Peyer's patch (tissue), 4 donors: Measurements from ENCODE around the gene CAMSAP1. TPM values are rescaled to one million over a fixed set of nuclear protein-coding genes. Genes with fewer than 3 reads are reported as not detected.

Source experiments
- DNase-seq, 3 donors: peaks; one replicate each; pipeline ENCODE4 v3.0.0-alpha.2; 2017 to 2019
- H3K27ac ChIP-seq, 4 donors: fragments of 200-600 bp; sonication (generic); one replicate each; pipeline ENCODE4 v1.5.1; 2016 to 2019
- H3K27me3 ChIP-seq, 2 donors: fragments of 200-600 bp; sonication (generic); one replicate each; pipeline ENCODE4 v1.5.1; 2019
- H3K36me3 ChIP-seq, 3 donors: fragments of 200-600 bp; sonication (generic); one replicate each; pipeline ENCODE4 v1.5.1; 2016 to 2019
- H3K4me1 ChIP-seq, 4 donors: fragments of 200-600 bp; sonication (generic); one replicate each; pipeline ENCODE4 v1.5.1; 2016 to 2019
- H3K4me3 ChIP-seq, 4 donors: fragments of 200-600 bp; sonication (generic); 1 replicate in 3 of 4; 2 replicates in 1 of 4; pipeline ENCODE4 v1.5.1; 2016 to 2019; ENCODE audit warnings: mild to moderate bottlenecking in 1 of 4
- H3K9me3 ChIP-seq, 4 donors: fragments of 200-600 bp; sonication (generic); one replicate each; pipeline ENCODE4 v1.5.1; 2016 to 2019; ENCODE audit warnings: mild to moderate bottlenecking in 1 of 4
- CTCF ChIP-seq, 6 experiments: fragments of 450-650 bp in 4 of 6; fragments of 200-600 bp in 2 of 6; sonication (generic) in 1 of 6; IDR thresholded peaks; one replicate each; pipeline ENCODE4 v1.5.1; 2017 to 2019; ENCODE audit warnings: antibody characterized with exemption in 6 of 6, mild to moderate bottlenecking in 3 of 6, moderate library complexity in 1 of 6
- POLR2A ChIP-seq, 2 donors: fragments of 450-650 bp; IDR thresholded peaks; one replicate each; pipeline ENCODE4 v1.5.1; 2017; ENCODE audit warnings: antibody characterized with exemption in 2 of 2, mild to moderate bottlenecking in 2 of 2, moderate library complexity in 2 of 2
- total RNA-seq, 4 donors: library from RNA; depleted of rRNA; stranded (reverse); fragments of >200 nt; gene quantifications; one replicate each; pipeline ENCODE4 v1.1.0, GENCODE V29; 2016

Gene CAMSAP1
- total RNA-seq, 4 donors from 2014 or later = 21.0 to 30.5 (median 24.2) TPM

GRCh38 chr9:135907006-135907430 is 328 bp downstream of the CAMSAP1 start:
- Histone ChIP-seq H3K27ac (peak overlapping the region in 3 of 4 donors; percentile 4 to 87 (median 69)), H3K4me3 (peak overlapping the region; percentile 75 to 92 (median 84)), H3K4me1 (peaks cover 0 to 35% (median 4%) of the 10 kb centered on the region in 4 donors), H3K9me3 (no peaks in the 10 kb centered on the region), H3K36me3 (peaks cover 0 to 13% (median 0%) of the 10 kb centered on the region in 3 donors), H3K27me3 (no peaks in the 10 kb centered on the region)
- peak in 1 of 3 donors; percentile 64 for DNase-seq
- TF ChIP-seq POLR2A (IDR thresholded peaks at IDR 0.05) = no peak
- TF ChIP-seq CTCF (IDR thresholded peaks at IDR 0.05) = no peak

GRCh38 chr9:135906291-135907005 is 898 bp downstream of the CAMSAP1 start:
- no peaks in the 10 kb centered on the region for H3K9me3 ChIP-seq
- TF ChIP-seq CTCF (IDR thresholded peaks at IDR 0.05) (no peak), POLR2A (IDR thresholded peaks at IDR 0.05) (no peak)
- peaks cover 0 to 35% (median 4%) of the 10 kb centered on the region in 4 donors for H3K4me1 ChIP-seq
- peaks cover 0 to 8% (median 0%) of the 10 kb centered on the region in 3 donors for H3K36me3 ChIP-seq
- no peak for DNase-seq
- no peaks in the 10 kb centered on the region for H3K27me3 ChIP-seq
- peak overlapping the region; percentile 75 to 92 (median 84) for H3K4me3 ChIP-seq
- peak overlapping the region in 3 of 4 donors; percentile 4 to 87 (median 69) for H3K27ac ChIP-seq

- peaks cover 0 to 35% (median 4%) of the 10 kb centered on the region in 4 donors for H3K4me1 ChIP-seq
- peak overlapping the region in 2 of 4 donors; percentile 4 to 69 for H3K27ac ChIP-seq
- TF ChIP-seq POLR2A (IDR thresholded peaks at IDR 0.05) (no peak), CTCF (IDR thresholded peaks at IDR 0.05) (no peak)
- no peaks in the 10 kb centered on the region for H3K27me3 ChIP-seq
- no peaks in the 10 kb centered on the region for H3K9me3 ChIP-seq
- peak overlapping the region in 2 of 4 donors; percentile 75 to 84 for H3K4me3 ChIP-seq
- DNase-seq = peak in 1 of 3 donors; percentile 32
- H3K36me3 ChIP-seq = peaks cover 0 to under 1% (median 0%) of the 10 kb centered on the region in 3 donors
Observed at GRCh38 chr9:135905380-135906258, 1.7 kb downstream of the CAMSAP1 start.

GRCh38 chr9:135903786-135904520 is 3.4 kb downstream of the CAMSAP1 start:
- no peak overlapping the region for H3K4me3 ChIP-seq
- no peaks in the 10 kb centered on the region for H3K36me3 ChIP-seq
- no peaks in the 10 kb centered on the region for H3K27me3 ChIP-seq
- peaks cover 0 to 30% (median 4%) of the 10 kb centered on the region in 4 donors for H3K4me1 ChIP-seq
- no peaks in the 10 kb centered on the region for H3K9me3 ChIP-seq
- no peak for TF ChIP-seq CTCF (IDR thresholded peaks at IDR 0.05)
- no peak for TF ChIP-seq POLR2A (IDR thresholded peaks at IDR 0.05)
- H3K27ac ChIP-seq = no peak overlapping the region
- DNase-seq = no peak

- Histone ChIP-seq H3K27me3 (no peaks in the 10 kb centered on the region), H3K9me3 (no peaks in the 10 kb centered on the region), H3K4me1 (peaks cover 0 to 24% (median 3%) of the 10 kb centered on the region in 4 donors), H3K4me3 (no peak overlapping the region), H3K36me3 (no peaks in the 10 kb centered on the region), H3K27ac (no peak overlapping the region)
- DNase-seq = no peak
- TF ChIP-seq CTCF (IDR thresholded peaks at IDR 0.05) = no peak
- TF ChIP-seq POLR2A (IDR thresholded peaks at IDR 0.05) = no peak
Observed at GRCh38 chr9:135903358-135903656, 4.0 kb downstream of the CAMSAP1 start.
